DOHH2 (cell line): ENCODE results near the gene PLEKHG4B.

Experiments used
- H3F3A ChIP-seq: fragments of 200-600 bp; sonication (generic), shearing (Covaris generic); 2 replicates; pipeline ENCODE4 v1.6.0; 2016; ENCODE audit warnings: antibody characterized with exemption, mild to moderate bottlenecking; ENCODE audit not compliant: control insufficient read depth, insufficient read depth
- H3K27ac ChIP-seq: fragments of 200-600 bp; sonication (generic); 2 replicates; pipeline ENCODE4 v1.5.1; 2014; ENCODE audit warnings: low read depth, mild to moderate bottlenecking, low read length, moderate library complexity
- H3K27me3 ChIP-seq: fragments of 200-600 bp; sonication (generic); 2 replicates; pipeline ENCODE4 v1.6.1; 2014; ENCODE audit warnings: mild to moderate bottlenecking, low read length, mixed read lengths; ENCODE audit not compliant: control insufficient read depth
- H3K36me3 ChIP-seq: fragments of 200-600 bp; sonication (generic); 2 replicates; pipeline ENCODE4 v1.6.1; 2014; ENCODE audit warnings: mild to moderate bottlenecking, low read length, moderate library complexity, mixed read lengths; ENCODE audit not compliant: control insufficient read depth
- H3K4me1 ChIP-seq: fragments of 200-600 bp; sonication (generic); 2 replicates; pipeline ENCODE4 v1.6.1; 2014; ENCODE audit warnings: mild to moderate bottlenecking, low read length, mixed read lengths; ENCODE audit not compliant: control insufficient read depth
- H3K4me2 ChIP-seq: fragments of 200-600 bp; sonication (generic); 2 replicates; pipeline ENCODE4 v1.6.0; 2014; ENCODE audit warnings: mild to moderate bottlenecking, low read length, moderate library complexity
- H3K4me3 ChIP-seq: fragments of 200-600 bp; sonication (generic); 2 replicates; pipeline ENCODE4 v1.5.1; 2014; ENCODE audit warnings: mild to moderate bottlenecking, low read length, mixed read lengths
- H3K79me2 ChIP-seq: fragments of 200-600 bp; sonication (generic); 2 replicates; pipeline ENCODE4 v1.6.1; 2014; ENCODE audit warnings: mild to moderate bottlenecking, low read length, mixed read lengths; ENCODE audit not compliant: control insufficient read depth
- H3K9me2 ChIP-seq: fragments of 200-600 bp; sonication (generic); replicated peaks from 2 replicates; pipeline ENCODE4 v1.6.1; 2014; ENCODE audit warnings: mild to moderate bottlenecking, low read length, mixed read lengths; ENCODE audit not compliant: control insufficient read depth
- H3K9me3 ChIP-seq: fragments of 200-600 bp; sonication (generic); 2 replicates; pipeline ENCODE4 v1.6.1; 2014; ENCODE audit warnings: antibody characterized with exemption, low read length, mixed read lengths; ENCODE audit not compliant: control insufficient read depth, insufficient read depth
- H4K20me1 ChIP-seq: fragments of 200-600 bp; sonication (generic); 2 replicates; pipeline ENCODE4 v1.6.0; 2014; ENCODE audit warnings: low read depth, mild to moderate bottlenecking, antibody characterized with exemption, low read length, moderate library complexity; ENCODE audit not compliant: control insufficient read depth, insufficient read depth
- CTCF ChIP-seq: fragments of 200-600 bp; sonication (generic); IDR thresholded peaks from one replicate; pipeline ENCODE4 v1.5.1; 2014; ENCODE audit warnings: antibody characterized with exemption, mild to moderate bottlenecking, low read depth, low read length; ENCODE audit not compliant: poor library complexity, severe bottlenecking
- EZH2phosphoT487 ChIP-seq: fragments of 200-600 bp; sonication (generic); IDR thresholded peaks from 2 replicates; pipeline ENCODE4 v1.6.1; 2017; ENCODE audit warnings: borderline replicate concordance, mild to moderate bottlenecking, antibody characterized with exemption, low read length, moderate library complexity, mixed read lengths

PLEKHG4B gene

DNA sequence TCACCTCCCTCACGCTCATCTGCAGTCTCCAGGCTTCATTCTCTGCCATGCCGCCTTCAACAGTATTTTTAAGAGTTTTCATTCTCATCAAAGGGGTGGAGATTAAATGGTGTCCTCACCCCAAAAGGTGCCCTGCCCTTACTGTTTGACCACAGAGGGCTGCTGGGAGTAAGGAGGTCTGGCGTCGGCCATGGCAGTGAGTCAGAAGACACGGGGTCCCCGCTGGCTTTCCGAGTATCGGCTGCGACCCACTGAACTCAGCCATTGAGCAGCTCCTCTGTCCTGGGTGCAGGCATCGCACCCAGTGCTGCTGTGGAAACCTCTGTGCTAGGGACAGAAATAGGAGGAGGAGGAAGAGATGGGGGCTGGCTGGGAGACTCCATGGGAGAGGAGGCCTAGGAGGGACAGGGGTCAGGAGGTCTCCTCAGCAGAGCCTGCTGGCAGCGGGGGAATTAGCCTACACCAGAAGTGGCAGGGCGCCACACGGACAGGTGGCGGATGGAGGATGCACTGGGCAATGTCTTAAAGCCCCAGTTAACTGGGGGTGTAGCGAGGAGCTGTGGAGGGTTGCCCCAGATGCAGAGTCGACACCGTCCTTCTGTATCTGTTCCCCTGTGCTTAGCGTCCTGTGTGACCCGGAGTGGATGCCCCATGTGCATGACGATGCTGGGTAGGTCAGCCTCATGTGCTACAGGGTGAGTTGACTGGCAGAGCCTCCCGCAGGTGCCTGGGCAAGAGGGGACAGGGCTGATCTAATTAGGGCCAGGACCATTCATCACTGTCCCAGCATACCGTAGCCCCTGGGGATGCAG lies 15.4 kb upstream of the PLEKHG4B start:
- no peaks in the 10 kb centered on the region for H3K36me3 ChIP-seq
- no peaks in the 10 kb centered on the region for H3K79me2 ChIP-seq
- H3K4me1 ChIP-seq, result no peaks in the 10 kb centered on the region
- no peak overlapping the region for H3K4me2 ChIP-seq
- no peak overlapping the region for H3K4me3 ChIP-seq
- no peak overlapping the region for H3K27ac ChIP-seq
- H3K9me2 ChIP-seq, result no peaks in the 10 kb centered on the region
- H3K27me3 ChIP-seq, result peaks cover under 1% of the 10 kb centered on the region; the same call in 1 of the 2 replicates
- TF ChIP-seq EZH2phosphoT487 (no peak), CTCF (no peak)
- H4K20me1 ChIP-seq, result no peaks in the 10 kb centered on the region
- H3K9me3 ChIP-seq, result no peaks in the 10 kb centered on the region
- H3F3A ChIP-seq, result no peaks in the 10 kb centered on the region

DNA sequence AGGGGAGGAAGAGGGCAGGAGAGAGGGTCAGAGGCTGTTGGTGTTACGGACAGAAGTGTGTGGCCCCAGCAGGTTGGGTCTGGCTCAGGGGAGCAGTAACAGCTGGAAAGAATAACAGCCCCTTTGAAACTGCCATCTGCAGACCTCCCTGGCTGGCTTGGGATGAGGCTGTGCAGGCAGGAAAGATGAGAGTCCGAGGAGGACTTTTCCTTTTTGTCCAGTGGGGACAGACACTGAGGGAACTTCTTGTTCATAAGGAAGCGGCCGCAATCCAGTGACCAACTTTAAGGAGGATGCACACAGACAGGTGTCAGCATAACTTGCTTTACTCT lies 14.8 kb upstream of the PLEKHG4B start:
- no peaks in the 10 kb centered on the region for H3K4me1 ChIP-seq
- no peak overlapping the region for H3K4me2 ChIP-seq
- H3K27me3 ChIP-seq, result no peaks in the 10 kb centered on the region
- H3K9me2 ChIP-seq, result no peaks in the 10 kb centered on the region
- H3K36me3 ChIP-seq, result no peaks in the 10 kb centered on the region
- no peaks in the 10 kb centered on the region for H3F3A ChIP-seq
- no peak for TF ChIP-seq EZH2phosphoT487
- TF ChIP-seq CTCF, result no peak
- H3K4me3 ChIP-seq, result no peak overlapping the region
- H3K27ac ChIP-seq, result no peak overlapping the region
- H4K20me1 ChIP-seq, result no peaks in the 10 kb centered on the region
- H3K79me2 ChIP-seq, result no peaks in the 10 kb centered on the region
- no peaks in the 10 kb centered on the region for H3K9me3 ChIP-seq

- TF ChIP-seq EZH2phosphoT487 (no peak), CTCF (no peak)
- H3K9me2 ChIP-seq, result no peaks in the 10 kb centered on the region
- H3K79me2 ChIP-seq, result no peaks in the 10 kb centered on the region
- H3F3A ChIP-seq, result no peaks in the 10 kb centered on the region
- no peaks in the 10 kb centered on the region for H4K20me1 ChIP-seq
- H3K36me3 ChIP-seq, result no peaks in the 10 kb centered on the region
- no peak overlapping the region for H3K4me3 ChIP-seq
- H3K9me3 ChIP-seq, result no peaks in the 10 kb centered on the region
- H3K4me2 ChIP-seq, result no peak overlapping the region
- H3K4me1 ChIP-seq, result no peaks in the 10 kb centered on the region
- H3K27ac ChIP-seq, result no peak overlapping the region
- H3K27me3 ChIP-seq, result no peaks in the 10 kb centered on the region
Measured at GRCh38 chr5:77546-77945, 14.4 kb upstream of the PLEKHG4B start.
